ENCODE data around the gene PCA3.

The PCA3 gene

GRCh38 chr9:76758476-76758875 lies 5.8 kb upstream of the PCA3 start:
- FAIRE-seq: no peak

GRCh38 chr9:76759732-76760131 lies 4.5 kb upstream of the PCA3 start:
- no peak for FAIRE-seq

DNA sequence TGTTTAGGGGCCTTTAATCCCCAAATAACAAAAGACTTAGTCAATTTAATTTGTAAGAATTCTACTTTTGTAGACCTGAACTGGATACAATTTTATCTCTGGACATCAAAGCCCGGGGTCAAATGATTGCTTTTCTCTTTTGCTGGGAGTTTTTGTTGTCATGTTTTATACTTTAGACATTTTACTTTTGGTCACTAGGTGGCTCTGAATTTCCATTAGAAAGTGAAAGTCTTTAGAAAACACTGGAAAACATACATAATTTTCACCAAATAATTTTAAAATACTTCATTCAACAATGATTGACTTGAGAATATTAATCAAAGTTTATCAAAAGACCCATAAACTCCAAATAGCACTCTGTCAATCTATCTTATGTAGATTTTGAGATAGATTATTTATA lies 2.8 kb upstream of the PCA3 start:
- FAIRE-seq: peak; percentile 54

- no peak for FAIRE-seq
Measured at GRCh38 chr9:76766126-76766525, 1.9 kb downstream of the PCA3 start.

DNA sequence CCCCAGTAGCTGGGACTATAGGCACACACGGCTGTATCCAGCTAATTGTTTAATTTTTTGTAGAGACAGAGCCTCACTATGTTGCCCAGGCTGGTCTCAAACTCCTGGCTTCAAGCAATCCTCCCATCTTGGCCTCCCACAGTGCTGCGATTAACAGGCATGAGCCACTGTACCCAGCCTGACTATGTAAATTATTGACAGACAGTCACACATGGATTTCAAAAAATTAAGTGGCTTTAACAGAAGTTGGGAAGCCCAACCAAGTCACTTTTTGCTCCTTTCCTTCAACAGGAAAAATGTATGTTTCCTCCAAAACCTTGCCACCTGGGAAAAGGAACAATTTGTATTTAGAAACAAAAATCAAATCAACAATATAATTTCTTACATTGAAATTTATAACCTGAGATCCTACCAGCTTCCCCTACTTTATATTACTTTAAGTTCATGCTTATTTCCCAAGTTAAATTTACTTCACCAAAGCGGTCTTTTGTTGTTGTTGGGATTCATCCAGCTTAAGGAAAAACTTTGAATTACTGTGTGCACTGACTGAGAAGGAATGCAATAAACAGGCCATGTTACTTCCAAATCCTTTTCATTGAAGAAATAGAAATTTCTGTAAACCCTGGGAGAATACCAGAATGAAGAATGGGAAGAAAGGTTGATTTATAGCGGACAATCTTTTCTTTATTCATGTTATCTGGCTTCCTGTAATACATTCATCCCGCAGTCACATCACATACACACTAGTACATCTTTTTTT lies 8.6 kb downstream of the PCA3 start:
- FAIRE-seq: no peak

DNA sequence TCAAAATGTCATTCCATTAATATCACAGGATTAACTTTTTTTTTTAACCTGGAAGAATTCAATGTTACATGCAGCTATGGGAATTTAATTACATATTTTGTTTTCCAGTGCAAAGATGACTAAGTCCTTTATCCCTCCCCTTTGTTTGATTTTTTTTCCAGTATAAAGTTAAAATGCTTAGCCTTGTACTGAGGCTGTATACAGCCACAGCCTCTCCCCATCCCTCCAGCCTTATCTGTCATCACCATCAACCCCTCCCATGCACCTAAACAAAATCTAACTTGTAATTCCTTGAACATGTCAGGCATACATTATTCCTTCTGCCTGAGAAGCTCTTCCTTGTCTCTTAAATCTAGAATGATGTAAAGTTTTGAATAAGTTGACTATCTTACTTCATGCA lies 20.6 kb downstream of the PCA3 start:
- FAIRE-seq: no peak

DNA sequence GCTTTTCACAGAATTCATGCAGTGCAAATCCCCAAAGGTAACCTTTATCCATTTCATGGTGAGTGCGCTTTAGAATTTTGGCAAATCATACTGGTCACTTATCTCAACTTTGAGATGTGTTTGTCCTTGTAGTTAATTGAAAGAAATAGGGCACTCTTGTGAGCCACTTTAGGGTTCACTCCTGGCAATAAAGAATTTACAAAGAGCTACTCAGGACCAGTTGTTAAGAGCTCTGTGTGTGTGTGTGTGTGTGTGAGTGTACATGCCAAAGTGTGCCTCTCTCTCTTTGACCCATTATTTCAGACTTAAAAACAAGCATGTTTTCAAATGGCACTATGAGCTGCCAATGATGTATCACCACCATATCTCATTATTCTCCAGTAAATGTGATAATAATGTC lies 21.3 kb downstream of the PCA3 start:
- FAIRE-seq: no peak

DNA sequence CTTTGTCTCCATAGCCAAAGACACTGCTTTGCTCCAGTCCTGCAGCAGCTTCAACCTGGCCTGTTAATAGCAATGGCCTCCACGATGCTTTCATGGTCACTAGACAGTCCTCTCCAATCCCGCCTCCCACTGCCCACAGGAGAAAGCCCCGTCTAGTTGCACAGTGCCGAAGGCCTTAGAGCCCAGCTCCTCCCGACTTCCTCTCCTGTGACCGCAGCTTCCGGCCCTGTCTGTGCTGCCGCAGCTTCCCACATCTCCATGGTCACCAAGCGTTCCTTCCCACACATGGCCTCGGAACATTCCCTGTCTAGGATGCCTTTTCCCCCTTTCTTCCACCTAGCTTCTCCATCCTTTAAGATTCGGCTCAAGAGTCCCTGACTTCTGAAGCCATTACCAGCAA lies 23.4 kb downstream of the PCA3 start:
- FAIRE-seq: no peak

GRCh38 chr9:76789840-76790239 lies 25.6 kb downstream of the PCA3 start:
- no peak for FAIRE-seq

GRCh38 chr9:76793784-76794431 lies 29.7 kb downstream of the PCA3 start:
- no peak for FAIRE-seq

DNA sequence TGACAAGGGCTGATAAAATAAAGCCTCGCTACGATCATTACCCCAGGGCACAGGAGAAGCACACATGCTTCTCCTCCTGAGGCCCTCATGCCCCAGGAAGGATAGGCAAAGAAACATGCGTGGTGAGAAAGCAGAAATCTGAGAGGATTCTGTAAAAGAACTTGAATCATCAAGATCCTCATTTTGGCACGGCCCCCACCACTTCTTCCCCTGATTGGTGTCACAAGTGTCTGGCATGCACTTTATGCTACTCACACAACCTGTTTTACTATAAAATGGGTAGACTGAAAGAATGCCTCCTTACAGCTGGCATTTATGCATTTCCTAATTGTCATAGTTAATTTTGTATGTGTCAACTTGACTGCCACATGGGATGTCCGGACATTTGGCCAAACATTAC lies 32.1 kb downstream of the PCA3 start:
- no peak for FAIRE-seq

DNA sequence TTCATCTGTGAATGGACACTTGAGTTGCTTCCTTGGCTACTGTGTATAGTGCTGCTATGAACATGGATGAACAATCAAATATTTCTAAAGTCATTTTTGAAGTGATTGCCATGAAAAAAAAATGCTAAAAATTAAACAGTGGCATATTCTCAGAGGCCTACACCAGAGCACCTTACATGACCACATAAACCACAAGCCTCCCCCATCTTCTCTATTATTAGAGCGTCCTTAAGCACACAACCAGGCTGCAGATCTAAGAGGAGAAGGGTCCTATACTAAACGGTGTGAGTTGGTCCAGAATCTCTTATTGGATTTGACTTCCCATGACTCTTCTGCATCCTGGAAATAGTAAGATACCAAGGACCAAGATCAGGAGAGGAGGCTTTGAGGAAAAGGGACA lies 34.3 kb downstream of the PCA3 start:
- no peak for FAIRE-seq

GRCh38 chr9:76799473-76799872 lies 35.2 kb downstream of the PCA3 start:
- no peak for FAIRE-seq

DNA sequence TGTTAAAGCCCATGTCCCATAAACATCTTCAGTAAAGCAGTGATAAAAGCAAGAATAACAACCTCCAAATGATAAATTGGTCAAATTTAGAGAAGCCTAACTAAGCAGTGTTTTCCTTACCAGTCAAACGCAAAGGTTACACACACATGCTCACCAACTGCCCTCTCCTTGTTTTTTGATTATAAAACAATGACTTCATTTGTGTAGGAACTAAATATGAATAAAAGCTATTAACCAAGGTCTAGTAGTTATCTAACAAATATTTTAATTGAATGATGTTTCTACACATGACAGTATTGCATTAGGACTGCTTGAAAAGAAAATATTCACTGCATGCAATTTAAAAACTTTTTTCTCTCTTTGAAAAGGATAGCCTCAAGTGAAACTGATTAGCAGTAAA lies 36.7 kb downstream of the PCA3 start:
- FAIRE-seq: no peak

DNA sequence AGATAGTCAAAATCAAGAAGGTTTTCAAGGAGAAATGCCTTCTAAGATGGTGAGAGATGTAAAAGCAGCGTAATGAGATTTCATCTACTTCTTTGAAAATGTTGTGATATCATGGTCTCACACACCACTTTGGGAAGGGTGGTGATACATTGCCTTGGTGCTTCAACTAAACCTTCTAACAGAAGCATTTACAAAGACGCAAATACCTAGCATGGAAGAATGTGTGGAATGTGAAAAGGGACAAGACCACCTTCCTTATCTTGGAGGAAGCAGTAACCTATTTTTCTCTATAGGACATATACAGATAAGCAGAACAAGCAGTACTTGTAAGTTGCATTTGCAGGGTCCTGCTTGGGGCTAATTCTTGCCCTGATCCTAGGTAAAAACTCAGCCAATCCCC lies 38.8 kb downstream of the PCA3 start:
- no peak for FAIRE-seq

DNA sequence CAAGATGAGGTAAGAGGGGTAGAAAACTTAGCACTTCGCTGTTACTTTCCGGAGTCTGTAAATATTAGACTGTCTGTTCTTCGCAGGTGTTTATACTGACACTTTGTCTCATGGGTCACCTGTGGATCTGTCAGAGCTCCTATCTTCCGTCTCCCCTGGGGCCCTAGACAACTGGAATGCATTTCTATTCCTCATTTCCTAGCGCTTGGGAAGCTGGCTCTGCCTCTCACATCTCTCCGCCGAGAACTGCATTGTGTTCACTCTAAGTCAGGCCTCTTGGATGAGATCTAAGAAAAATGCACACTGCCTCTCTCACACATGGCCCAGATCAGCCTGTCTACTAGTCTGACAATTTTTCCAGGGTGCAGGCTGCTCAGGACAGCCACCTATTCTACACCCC lies 39.5 kb downstream of the PCA3 start:
- FAIRE-seq: no peak

DNA sequence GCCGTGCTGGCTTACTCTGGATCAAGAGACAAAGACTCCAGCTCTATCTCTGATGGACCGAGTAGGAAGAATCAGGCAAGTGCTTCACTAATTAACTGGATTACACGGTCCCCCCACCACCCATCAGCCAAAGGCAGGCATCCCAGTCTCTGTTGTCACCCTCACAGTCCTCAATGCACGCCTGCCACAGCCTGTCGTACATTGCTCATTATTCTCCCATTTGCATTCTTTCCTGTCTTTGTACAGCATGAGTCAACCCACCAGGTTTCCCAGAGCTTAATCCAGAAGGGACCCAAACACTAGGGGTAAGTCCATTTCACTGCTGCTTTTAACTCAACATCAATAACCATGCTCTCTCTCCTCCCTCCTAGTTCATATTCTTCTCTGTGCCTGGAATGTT lies 44.4 kb downstream of the PCA3 start:
- FAIRE-seq: no peak

- peak; percentile 84 for FAIRE-seq
Measured at GRCh38 chr9:76810377-76810957, 46.2 kb downstream of the PCA3 start.

DNA sequence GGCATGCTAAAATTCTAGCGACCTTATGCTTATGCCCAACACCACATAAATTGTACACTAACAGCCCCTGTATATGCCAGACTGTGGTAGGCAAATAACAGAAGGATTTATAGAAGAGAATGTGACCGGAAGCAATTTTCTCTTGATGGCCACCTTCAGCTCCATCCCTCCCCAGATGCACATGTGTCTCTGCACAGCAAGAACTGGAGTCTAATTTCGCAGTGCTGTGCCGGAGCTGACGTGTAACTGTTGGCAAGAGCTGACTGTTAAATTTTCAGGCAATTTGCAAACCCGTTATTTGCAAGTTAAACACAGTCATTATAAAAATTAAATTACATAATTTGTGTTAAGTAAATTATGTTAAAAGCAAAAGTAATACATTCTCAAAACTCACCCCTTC lies 48.4 kb downstream of the PCA3 start:
- no peak for FAIRE-seq

GRCh38 chr9:76817489-76817888 lies 53.3 kb downstream of the PCA3 start:
- FAIRE-seq: no peak

DNA sequence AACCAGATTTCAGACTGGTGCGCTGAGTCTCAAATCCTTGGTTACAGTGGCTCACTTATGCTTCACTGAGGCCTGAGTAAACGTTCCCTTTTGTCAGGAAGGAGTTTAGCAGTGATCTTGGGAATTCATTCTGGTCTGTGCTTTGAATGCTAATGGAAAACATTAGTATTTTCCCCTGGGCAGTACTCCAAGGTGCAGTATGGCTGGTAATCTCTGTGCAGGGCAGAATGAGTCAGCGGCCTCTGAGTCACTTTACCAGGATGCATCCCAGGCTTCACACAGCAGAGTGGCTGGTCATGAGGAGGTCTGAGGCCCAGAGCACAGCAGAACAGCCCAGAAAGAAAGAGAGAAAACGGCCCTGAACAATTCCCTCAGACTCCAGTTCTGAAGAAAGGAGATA lies 54.0 kb downstream of the PCA3 start:
- FAIRE-seq: no peak

DNA sequence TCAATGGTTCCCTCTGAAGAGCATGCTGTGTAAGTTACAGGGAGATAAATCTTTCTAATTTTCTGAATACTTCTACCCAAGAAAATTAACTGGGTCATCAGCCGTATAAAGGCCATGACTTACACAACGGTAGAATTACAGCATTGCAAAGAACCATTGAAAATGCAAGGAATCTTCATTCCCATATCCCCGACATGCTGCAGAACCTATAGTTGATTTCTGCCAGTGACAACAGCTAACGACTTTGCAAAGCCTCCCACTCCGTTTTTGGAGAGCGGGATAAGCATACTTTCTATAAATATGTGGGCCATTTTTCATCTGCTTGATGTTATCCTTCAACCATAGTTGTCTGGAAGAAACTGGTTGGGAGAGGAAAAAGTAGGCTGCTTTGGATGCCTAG lies 56.2 kb downstream of the PCA3 start:
- no peak for FAIRE-seq

DNA sequence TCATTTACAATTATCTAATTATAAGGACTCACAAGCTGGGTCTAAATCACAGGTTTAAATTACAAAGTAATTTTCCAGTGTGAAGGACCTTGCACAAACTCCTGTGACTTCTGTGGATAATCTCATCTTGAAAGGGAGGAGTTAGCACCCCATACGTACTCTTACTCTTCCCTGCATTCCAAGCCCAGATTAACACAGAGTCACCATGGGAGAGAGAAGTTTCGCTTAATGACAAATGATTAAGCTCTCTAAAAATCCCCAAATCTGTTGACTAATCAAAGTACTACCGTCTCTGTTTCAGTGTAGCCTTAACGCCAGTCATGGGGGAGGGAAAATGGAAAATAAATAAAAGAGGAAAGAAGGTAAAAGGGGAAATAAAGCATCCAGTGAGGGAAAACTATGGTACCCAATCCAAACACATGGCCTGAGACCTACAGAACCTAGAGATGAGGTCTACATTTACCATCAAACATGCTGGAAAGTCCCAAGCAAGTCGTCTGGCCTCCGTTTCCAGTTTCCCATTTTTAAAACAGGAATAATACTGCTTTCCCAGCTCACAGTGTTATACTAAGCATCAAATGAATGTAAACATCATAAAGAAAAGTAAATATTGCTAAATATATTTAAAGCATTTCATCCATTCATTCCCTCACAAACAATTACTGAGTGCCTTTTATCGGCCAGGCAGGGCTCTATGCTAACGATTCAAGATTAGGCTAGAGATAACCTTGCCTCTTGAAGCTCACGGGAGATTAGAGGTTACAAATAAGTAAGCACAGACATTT lies 63.2 kb downstream of the PCA3 start:
- no peak for FAIRE-seq

GRCh38 chr9:76828447-76828846 lies 64.2 kb downstream of the PCA3 start:
- no peak for FAIRE-seq
